Natural killer cell (primary cell): ENCODE measurements around the gene EGFR. TPM values are rescaled to one million over a fixed set of nuclear protein-coding genes. Genes with fewer than 3 reads are reported as not detected.

Experiments used
- ATAC-seq, 3 donors: fragments of 150-1000 bp in 2 of 3; fragments of 200-7000 bp in 1 of 3; cut with Tn5 transposase; 1 replicate in 1 of 3; 2 replicates in 2 of 3; pipeline ENCODE4 v1.10.0; 2021; ENCODE audit warnings: mild to moderate bottlenecking in 2 of 3, moderate library complexity in 2 of 3
- DNase-seq, 2 donors: peaks; one replicate each; pipeline versions ENCODE4 v3.0.0 to v3.0.0-alpha.2; 2013 to 2021; ENCODE audit warnings: mixed read lengths in 1 of 2
- H3K27ac ChIP-seq: one replicate; pipeline ENCODE4 v1.5.1; 2013; ENCODE audit warnings: mild to moderate bottlenecking, low read length
- H3K27me3 ChIP-seq: one replicate; pipeline ENCODE4 v1.6.1; 2013; ENCODE audit warnings: low read length; ENCODE audit not compliant: control insufficient read depth, insufficient read depth
- H3K36me3 ChIP-seq: one replicate; pipeline ENCODE4 v1.6.1; 2013; ENCODE audit warnings: low read length; ENCODE audit not compliant: control insufficient read depth, insufficient read depth
- H3K4me1 ChIP-seq: one replicate; pipeline ENCODE4 v1.6.1; 2013; ENCODE audit warnings: low read length; ENCODE audit not compliant: control insufficient read depth, insufficient read depth
- H3K4me3 ChIP-seq: one replicate; pipeline ENCODE4 v1.5.1; 2013; ENCODE audit warnings: low read length
- H3K9me3 ChIP-seq: one replicate; pipeline ENCODE4 v1.6.1; 2013; ENCODE audit warnings: low read length; ENCODE audit not compliant: control insufficient read depth, insufficient read depth
- H3K27ac Mint-ChIP-seq, 2 donors: one replicate each; pipeline ENCODE4 v1.8.0; 2022; ENCODE audit warnings: mild to moderate bottlenecking in 2 of 2, mixed read lengths in 2 of 2, moderate library complexity in 1 of 2
- H3K27me3 Mint-ChIP-seq, 2 donors: one replicate each; pipeline ENCODE4 v1.8.0; 2022; ENCODE audit warnings: low read depth in 2 of 2, mixed read lengths in 2 of 2
- H3K36me3 Mint-ChIP-seq: one replicate; pipeline ENCODE4 v1.8.0; 2022; ENCODE audit warnings: mixed read lengths
- H3K4me1 Mint-ChIP-seq, 2 donors: one replicate each; pipeline ENCODE4 v1.8.0; 2022; ENCODE audit warnings: mixed read lengths in 2 of 2
- H3K4me3 Mint-ChIP-seq: one replicate; pipeline ENCODE4 v1.8.0; 2022; ENCODE audit warnings: mild to moderate bottlenecking, moderate library complexity, mixed read lengths
- H3K9me3 Mint-ChIP-seq, 2 donors: one replicate each; pipeline ENCODE4 v1.8.0; 2022; ENCODE audit warnings: mixed read lengths in 2 of 2
- CTCF ChIP-seq: fragments of 200-600 bp; IDR thresholded peaks from one replicate; pipeline ENCODE4 v1.8.0; 2022; ENCODE audit warnings: antibody characterized with exemption
- WGBS: methylation state at CpG from one replicate; pipeline ENCODE4 v1.1.7; 2013; ENCODE audit warnings: missing lambda C conversion rate; ENCODE audit not compliant: insufficient coverage; 5-methylcytosine and 5-hydroxymethylcytosine counted together
- intact Hi-C: fragments of 100-400 bp; cut with micrococcal nuclease; formaldehyde crosslinking; loops from one replicate; pipeline ENCODE4 v1.14.2; 2022
- total RNA-seq, 4 donors: library from RNA; stranded (reverse); fragments of 120-200 nt in 1 of 4; gene quantifications; one replicate each; pipeline versions ENCODE4 v1.2.3 to v1.2.4, GENCODE V29; 2013 to 2022

Gene EGFR
- total RNA-seq, 3 donors from 2014 or later (not counting 1 experiment from before 2014, with no cell fraction given): not detected

GRCh38 chr7:55248526-55248925 is 229.7 kb downstream of the EGFR start:
- DNase-seq: no peak
- H3K27me3 ChIP-seq: peaks cover 4% of the 10 kb centered on the region
- intact Hi-C loops: no loop called here

GRCh38 chr7:55249332-55249731 is 230.5 kb downstream of the EGFR start:
- WGBS: 75% methylated on average over 8 of the region's 8 CpGs
- no peak overlapping the region for H3K4me3 ChIP-seq
- intact Hi-C loops: no loop called here
- TF ChIP-seq CTCF: no peak
- ATAC-seq (no peak), DNase-seq (no peak)
- Mint-ChIP-seq H3K4me3 (no peak overlapping the region), H3K27me3 (peaks cover 16 to 43% of the 10 kb centered on the region in 2 donors), H3K9me3 (no peaks in the 10 kb centered on the region), H3K4me1 (no peaks in the 10 kb centered on the region), H3K27ac (no peak overlapping the region), H3K36me3 (no peaks in the 10 kb centered on the region)
- no peaks in the 10 kb centered on the region for H3K9me3 ChIP-seq
- H3K36me3 ChIP-seq: no peaks in the 10 kb centered on the region
- peaks cover 2% of the 10 kb centered on the region for H3K4me1 ChIP-seq
- peaks cover 9% of the 10 kb centered on the region for H3K27me3 ChIP-seq
- no peak overlapping the region for H3K27ac ChIP-seq

More at GRCh38 chr7:55248526-55248925, 229.7 kb downstream of the EGFR start:
- Mint-ChIP-seq H3K36me3 (no peaks in the 10 kb centered on the region), H3K4me3 (no peak overlapping the region), H3K9me3 (no peaks in the 10 kb centered on the region), H3K27me3 (peaks cover 12 to 36% of the 10 kb centered on the region in 2 donors), H3K4me1 (no peaks in the 10 kb centered on the region), H3K27ac (no peak overlapping the region)
- Histone ChIP-seq H3K4me1 (no peaks in the 10 kb centered on the region), H3K27ac (no peak overlapping the region), H3K9me3 (no peaks in the 10 kb centered on the region), H3K4me3 (no peak overlapping the region), H3K36me3 (no peaks in the 10 kb centered on the region)
- ATAC-seq: no peak
- TF ChIP-seq CTCF: no peak
- WGBS: 86% methylated on average over 9 of the region's 10 CpGs

GRCh38 chr7:55250313-55250712 is 231.5 kb downstream of the EGFR start:
- peaks cover 18 to 46% of the 10 kb centered on the region in 2 donors for H3K27me3 Mint-ChIP-seq
- Histone ChIP-seq H3K36me3 (no peaks in the 10 kb centered on the region), H3K27me3 (peaks cover 15% of the 10 kb centered on the region), H3K4me1 (peaks cover 11% of the 10 kb centered on the region), H3K27ac (no peak overlapping the region), H3K4me3 (no peak overlapping the region), H3K9me3 (no peaks in the 10 kb centered on the region)
- no peak for DNase-seq
- no peaks in the 10 kb centered on the region for H3K9me3 Mint-ChIP-seq
- intact Hi-C loops: no loop called here
- 47% methylated on average over 7 of the region's 7 CpGs for WGBS
- H3K4me3 Mint-ChIP-seq: no peak overlapping the region
- peaks cover 1 to 2% of the 10 kb centered on the region in 2 donors for H3K4me1 Mint-ChIP-seq
- ATAC-seq: no peak
- H3K27ac Mint-ChIP-seq: no peak overlapping the region
- H3K36me3 Mint-ChIP-seq: no peaks in the 10 kb centered on the region
- TF ChIP-seq CTCF: no peak

GRCh38 chr7:55251313-55251712 is 232.5 kb downstream of the EGFR start:
- TF ChIP-seq CTCF: no peak
- no peak overlapping the region for H3K27ac ChIP-seq
- Mint-ChIP-seq H3K27ac (no peak overlapping the region), H3K4me3 (no peak overlapping the region), H3K27me3 (peaks cover 22 to 56% of the 10 kb centered on the region in 2 donors), H3K9me3 (no peaks in the 10 kb centered on the region), H3K4me1 (peaks cover 11% of the 10 kb centered on the region in 2 donors), H3K36me3 (no peaks in the 10 kb centered on the region)
- WGBS: 83% methylated on average over 3 of the region's 3 CpGs
- intact Hi-C loops: no loop called here
- no peak for DNase-seq
- peaks cover 16% of the 10 kb centered on the region for H3K4me1 ChIP-seq
- no peak overlapping the region for H3K4me3 ChIP-seq
- H3K36me3 ChIP-seq: no peaks in the 10 kb centered on the region
- no peak for ATAC-seq
- H3K27me3 ChIP-seq: peaks cover 19% of the 10 kb centered on the region
- no peaks in the 10 kb centered on the region for H3K9me3 ChIP-seq
